SK-N-SH (cell line): ENCODE data around the gene MAP2K3. TPM values are rescaled to one million over a fixed set of nuclear protein-coding genes. Genes with fewer than 3 reads are reported as not detected.

Experiments used
- CTCF ChIA-PET: fragments of 300-600, 350-600 bp; formaldehyde crosslinking; extraction: SDS; loops from one replicate; lab custom pipeline; 2021; lab: Yijun Ruan, JAX
- POLR2A ChIA-PET: fragments of 350-600 bp; sonication (Branson Sonifier 250); formaldehyde crosslinking; extraction: SDS; loops from one replicate; lab custom pipeline; 2020; ENCODE audit warnings: antibody characterized with exemption, inconsistent platforms; lab: Yijun Ruan, JAX
- DNase-seq: peaks from one replicate; pipeline ENCODE4 v3.0.0; 2012
- H2AFZ ChIP-seq: fragments of 200-600 bp; sonication (generic); 2 replicates; pipeline ENCODE4 v1.8.1; 2016; ENCODE audit warnings: antibody characterized with exemption, mild to moderate bottlenecking, low read depth
- H3F3A ChIP-seq: fragments of 200-600 bp; sonication (generic); replicated peaks from 2 replicates; pipeline ENCODE3; 2016; ENCODE audit warnings: antibody characterized with exemption, mild to moderate bottlenecking; ENCODE audit not compliant: insufficient read depth
- H3K27ac ChIP-seq, 2 experiments: fragments of 200-500 bp in 1 of 2; fragments of 200-600 bp in 1 of 2; sonication (Bioruptor generic) in 1 of 2; sonication (generic), shearing (Covaris generic) in 1 of 2; 2 replicates each; pipeline versions ENCODE4 v1.5.1 to v1.6.1; 2014 to 2016; ENCODE audit warnings: low read depth in 2 of 2, inconsistent platforms in 1 of 2, low read length in 1 of 2, mild to moderate bottlenecking in 1 of 2, mixed read lengths in 1 of 2
- H3K27me3 ChIP-seq: fragments of 200-600 bp; sonication (generic), shearing (Covaris generic); 2 replicates; pipeline ENCODE4 v1.6.1; 2016; ENCODE audit warnings: mixed run types; ENCODE audit not compliant: insufficient read depth
- H3K36me3 ChIP-seq, 2 experiments: fragments of 200-500 bp in 1 of 2; fragments of 200-600 bp in 1 of 2; sonication (Bioruptor generic) in 1 of 2; sonication (generic) in 1 of 2; replicated peaks in 1 of 2; 2 replicates each; pipeline versions ENCODE3 to v1.5.1; 2014 to 2016; ENCODE audit warnings: low read length in 1 of 2, mild to moderate bottlenecking in 1 of 2; ENCODE audit not compliant: insufficient read depth in 2 of 2, control insufficient read depth in 1 of 2
- H3K4me1 ChIP-seq, 2 experiments: fragments of 200-500 bp in 1 of 2; fragments of 200-600 bp in 1 of 2; sonication (Bioruptor generic) in 1 of 2; sonication (generic), shearing (Covaris generic) in 1 of 2; 2 replicates each; pipeline versions ENCODE4 v1.5.1 to v1.6.1; 2014 to 2016; ENCODE audit warnings: low read depth in 1 of 2, low read length in 1 of 2, mixed run types in 1 of 2; ENCODE audit not compliant: insufficient read depth in 2 of 2, control insufficient read depth in 1 of 2
- H3K4me2 ChIP-seq: fragments of 200-600 bp; sonication (generic), shearing (Covaris generic); 2 replicates; pipeline ENCODE4 v1.6.1; 2017; ENCODE audit warnings: mixed run types
- H3K4me3 ChIP-seq, 2 experiments: fragments of 200-500 bp in 1 of 2; fragments of 200-600 bp in 1 of 2; sonication (Bioruptor generic) in 1 of 2; sonication (generic), shearing (Covaris generic) in 1 of 2; 2 replicates each; pipeline versions ENCODE4 v1.5.1 to v1.8.1; 2014 to 2016; ENCODE audit warnings: low read depth in 2 of 2, inconsistent platforms in 1 of 2, low read length in 1 of 2, mild to moderate bottlenecking in 1 of 2, mixed read lengths in 1 of 2, moderate library complexity in 1 of 2
- H3K79me2 ChIP-seq: fragments of 200-600 bp; sonication (generic); 2 replicates; pipeline ENCODE4 v1.8.1; 2017; ENCODE audit warnings: mild to moderate bottlenecking; ENCODE audit not compliant: insufficient read depth
- H3K9ac ChIP-seq: fragments of 200-600 bp; sonication (generic); 2 replicates; pipeline ENCODE4 v1.6.1; 2017; ENCODE audit warnings: mixed run types
- H3K9me2 ChIP-seq: fragments of 200-600 bp; sonication (generic); 2 replicates; pipeline ENCODE4 v1.6.1; 2017; ENCODE audit warnings: mixed run types
- H3K9me3 ChIP-seq: fragments of 200-600 bp; sonication (generic); 2 replicates; pipeline ENCODE4 v1.6.1; 2017; ENCODE audit warnings: mixed run types, mild to moderate bottlenecking, moderate library complexity
- H4K20me1 ChIP-seq: fragments of 200-600 bp; sonication (generic); 2 replicates; pipeline ENCODE4 v1.6.1; 2017; ENCODE audit warnings: mild to moderate bottlenecking, mixed run types; ENCODE audit not compliant: insufficient read depth
- CTCF ChIP-seq: fragments of 200-600 bp; sonication (generic); IDR thresholded peaks from 2 replicates; pipeline ENCODE4 v1.6.1; 2017; ENCODE audit warnings: antibody characterized with exemption, mild to moderate bottlenecking, moderate library complexity
- ELF1 ChIP-seq: IDR thresholded peaks from 2 replicates; pipeline ENCODE4 v1.4.0; 2012
- EZH2phosphoT487 ChIP-seq: fragments of 200-600 bp; sonication (generic); IDR thresholded peaks from 2 replicates; pipeline ENCODE4 v1.6.1; 2017; ENCODE audit warnings: low read depth, mixed run types, mild to moderate bottlenecking, antibody characterized with exemption, moderate library complexity, borderline replicate concordance
- FOSL2 ChIP-seq: IDR thresholded peaks from 2 replicates; pipeline ENCODE4 v1.4.0; 2012; ENCODE audit warnings: low read depth, mild to moderate bottlenecking, moderate library complexity, borderline replicate concordance
- FOXM1 ChIP-seq: IDR thresholded peaks from 2 replicates; pipeline ENCODE4 v1.4.0; 2012; ENCODE audit warnings: low read depth, mild to moderate bottlenecking
- IRF3 ChIP-seq: fragments of 150-350 bp; IDR thresholded peaks from 2 replicates; pipeline ENCODE4 v1.6.1; 2016; ENCODE audit warnings: mild to moderate bottlenecking, low read depth, low read length
- JUND ChIP-seq: IDR thresholded peaks from 2 replicates; pipeline ENCODE4 v1.4.0; 2012
- NFIC ChIP-seq: IDR thresholded peaks from 2 replicates; pipeline ENCODE4 v1.4.0; 2012; ENCODE audit warnings: borderline replicate concordance
- POLR2AphosphoS5 ChIP-seq: IDR thresholded peaks from 2 replicates; pipeline ENCODE4 v1.6.1; 2012; ENCODE audit warnings: low read depth, low read length
- RAD21 ChIP-seq: IDR thresholded peaks from 2 replicates; pipeline ENCODE4 v1.6.1; 2012; ENCODE audit warnings: mild to moderate bottlenecking, low read length
- REST ChIP-seq: IDR thresholded peaks from 2 replicates; pipeline ENCODE4 v1.6.1; 2012; ENCODE audit warnings: mild to moderate bottlenecking, low read depth, low read length, moderate library complexity
- SIN3A ChIP-seq: IDR thresholded peaks from 2 replicates; pipeline ENCODE4 v1.6.1; 2012; ENCODE audit warnings: low read depth, mild to moderate bottlenecking, low read length, moderate library complexity, borderline replicate concordance
- SMC3 ChIP-seq: IDR thresholded peaks from 2 replicates; pipeline ENCODE4 v1.6.1; 2012; ENCODE audit warnings: low read depth, low read length, improper control_type of control experiment
- TAF1 ChIP-seq: IDR thresholded peaks from 2 replicates; pipeline ENCODE4 v1.6.1; 2012; ENCODE audit warnings: low read depth, mild to moderate bottlenecking, low read length, moderate library complexity, borderline replicate concordance
- TCF12 ChIP-seq: IDR thresholded peaks from 2 replicates; pipeline ENCODE4 v1.4.0; 2012
- USF1 ChIP-seq: IDR thresholded peaks from 2 replicates; pipeline ENCODE4 v1.4.0; 2012; ENCODE audit warnings: low read depth, borderline replicate concordance
- YY1 ChIP-seq: IDR thresholded peaks from 2 replicates; pipeline ENCODE4 v1.4.0; 2012; ENCODE audit warnings: low read depth, mild to moderate bottlenecking
- WGBS: methylation state at CpG from one replicate; pipeline ENCODE4 v1.1.6; 2017; ENCODE audit warnings: low lambda C conversion rate; 5-methylcytosine and 5-hydroxymethylcytosine counted together
- polyA plus RNA-seq, 3 experiments: library from polyadenylated mRNA; depleted of rRNA; stranded (reverse); fragments of >200 nt; gene quantifications; 2 replicates each; pipeline ENCODE4 v1.2.3, GENCODE V29; 2012

MAP2K3 gene
- polyA plus RNA-seq, 1 of the 3 experiments (the other 2 are of a cell fraction): 30.0 TPM

- peaks cover 58% of the 10 kb centered on the region for H3K79me2 ChIP-seq
- H3K9me2 ChIP-seq: no peaks in the 10 kb centered on the region
- H3F3A ChIP-seq: peaks cover 37% of the 10 kb centered on the region
- ChIA-PET POLR2A (no interaction called here), CTCF (interaction anchor here (1.0 to 4.0 kb wide), 5 partner anchors 10 to 227 kb away, joined by 3 to 20 read pairs (median 8); no protein-coding TSS in a partner anchor)
- H3K4me2 ChIP-seq: peak overlapping the region; percentile 98
- TF ChIP-seq CTCF: no peak
- peak; percentile 34; the same call in 1 of the 2 replicates for TF ChIP-seq NFIC
- no peak for TF ChIP-seq YY1
- 19% methylated on average over 15 of the region's 16 CpGs for WGBS
- H2AFZ ChIP-seq: no peak overlapping the region
- no peaks in the 10 kb centered on the region for H3K36me3 ChIP-seq
- peaks cover 45% of the 10 kb centered on the region for H4K20me1 ChIP-seq
- H3K9ac ChIP-seq: peak overlapping the region; percentile 90
- peaks cover 42 to 63% of the 10 kb centered on the region in 2 experiments for H3K4me1 ChIP-seq
- H3K27me3 ChIP-seq: no peaks in the 10 kb centered on the region
- peak overlapping the region; percentile 67 to 98 for H3K27ac ChIP-seq
- H3K9me3 ChIP-seq: no peaks in the 10 kb centered on the region
- peak overlapping the region; percentile 90 to 91 for H3K4me3 ChIP-seq
- peak; percentile 33 for DNase-seq
Measured at GRCh38 chr17:21285164-21286065, 904 bp downstream of the MAP2K3 start.

DNA sequence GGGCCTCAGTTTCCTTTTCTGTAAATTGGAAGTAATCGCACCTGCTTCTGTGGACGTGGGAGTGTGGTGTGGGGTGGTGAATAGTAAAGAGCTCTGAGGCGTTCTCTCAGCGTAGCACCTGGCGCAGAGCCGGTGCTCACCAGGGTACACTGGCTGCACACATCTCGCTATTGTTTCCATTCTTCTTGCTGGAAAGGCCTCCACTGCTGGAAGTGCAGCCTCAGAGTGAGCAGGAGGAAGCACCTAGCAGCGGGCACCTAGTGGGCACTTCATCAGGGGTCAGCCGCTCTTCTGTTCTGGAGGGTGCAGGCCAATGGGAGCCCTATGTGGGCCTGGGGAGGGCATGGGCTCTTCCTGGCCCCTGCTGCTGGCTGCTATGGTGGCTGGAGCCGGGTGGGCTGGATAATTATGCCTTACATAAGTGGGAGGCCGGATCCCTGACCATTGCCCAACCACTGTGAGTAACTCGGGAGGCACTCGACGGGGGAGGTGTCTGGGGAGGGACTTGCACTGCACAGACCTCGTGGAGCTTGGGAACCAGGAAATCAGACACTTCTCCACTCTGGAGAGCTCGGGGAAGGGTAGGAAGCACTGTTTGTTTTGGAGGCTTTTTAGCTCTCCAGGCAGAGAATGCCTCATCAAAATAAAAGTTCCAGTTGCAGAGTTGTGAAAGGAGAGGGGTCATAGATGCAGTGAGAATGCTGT, 1.7 kb downstream of the MAP2K3 start:
- peaks cover 42 to 63% of the 10 kb centered on the region in 2 experiments for H3K4me1 ChIP-seq
- H3K9me3 ChIP-seq: no peaks in the 10 kb centered on the region
- H3K27ac ChIP-seq: peak overlapping the region; percentile 67 to 98
- peaks cover 66% of the 10 kb centered on the region for H3K79me2 ChIP-seq
- H3K36me3 ChIP-seq: no peaks in the 10 kb centered on the region
- H3K27me3 ChIP-seq: no peaks in the 10 kb centered on the region
- peak overlapping the region; percentile 90 to 91 for H3K4me3 ChIP-seq
- CTCF ChIA-PET: interaction anchor here (1.3 to 4.0 kb wide), 6 partner anchors 9 to 226 kb away, joined by 5 to 20 read pairs (median 8); no protein-coding TSS in a partner anchor
- H3K9ac ChIP-seq: peak overlapping the region; percentile 90
- peak overlapping the region; percentile 98 for H3K4me2 ChIP-seq
- H3F3A ChIP-seq: peaks cover 34% of the 10 kb centered on the region
- H4K20me1 ChIP-seq: peaks cover 51% of the 10 kb centered on the region
- H2AFZ ChIP-seq: no peak overlapping the region
- POLR2A ChIA-PET: interaction anchor here (1.8 kb wide), 1 partner anchor 14 kb away, joined by 5 read pairs; no protein-coding TSS in a partner anchor
- 35% methylated on average over 13 of the region's 16 CpGs for WGBS
- H3K9me2 ChIP-seq: no peaks in the 10 kb centered on the region
- DNase-seq: peak; percentile 50
- TF ChIP-seq POLR2AphosphoS5 (peak; percentile 44; the same call in 1 of the 2 replicates), FOXM1 (no peak), SMC3 (no peak), REST (no peak), USF1 (no peak), TAF1 (peak; percentile 57; the same call in 1 of the 2 replicates), JUND (peak; percentile 56; the same call in 1 of the 2 replicates), RAD21 (no peak), EZH2phosphoT487 (no peak), TCF12 (peak; percentile 59; the same call in 1 of the 2 replicates), FOSL2 (peak; percentile 61; the same call in 1 of the 2 replicates), SIN3A (peak; percentile 83), IRF3 (no peak), ELF1 (peak; percentile 73)
